HEK293 (cell line): ENCODE results near the gene LYZL1.

Experiments
- CTCF ChIA-PET: fragments of 350-600 bp; formaldehyde crosslinking; extraction: SDS; loops from one replicate; lab custom pipeline; 2021; ENCODE audit warnings: antibody characterized with exemption; lab: Yijun Ruan, JAX
- POLR2A ChIA-PET: fragments of 300-600 bp; formaldehyde crosslinking; extraction: SDS; loops from one replicate; lab custom pipeline; 2020; ENCODE audit warnings: antibody characterized with exemption, inconsistent platforms; lab: Yijun Ruan, JAX
- H3K27ac ChIP-seq: fragments of 200-500 bp; sonication (Bioruptor generic); 2 replicates; pipeline ENCODE4 v1.5.1; 2014; ENCODE audit warnings: low read depth, low read length, control low read depth, inconsistent platforms; ENCODE audit errors: extremely low read depth
- H3K36me3 ChIP-seq, 2 experiments: fragments of 200-500 bp in 1 of 2; sonication (Bioruptor generic) in 1 of 2; 1 replicate in 1 of 2; 2 replicates in 1 of 2; pipeline ENCODE4 v1.5.1; 2014 to 2017; ENCODE audit warnings: inconsistent platforms in 2 of 2, low read length in 2 of 2; ENCODE audit not compliant: control insufficient read depth in 2 of 2, insufficient read depth in 1 of 2
- H3K4me1 ChIP-seq: fragments of 200-500 bp; sonication (Bioruptor generic); 2 replicates; pipeline ENCODE4 v1.5.1; 2014; ENCODE audit warnings: mild to moderate bottlenecking, low read length, inconsistent platforms; ENCODE audit not compliant: control insufficient read depth, insufficient read depth
- H3K4me3 ChIP-seq: 2 replicates; pipeline ENCODE4 v1.5.1; 2011; ENCODE audit warnings: low read depth, mild to moderate bottlenecking, control low read depth, low read length, moderate library complexity
- H3K9me3 ChIP-seq: fragments of 200-500 bp; sonication (Bioruptor generic); 2 replicates; pipeline ENCODE4 v1.5.1; 2014; ENCODE audit warnings: low read depth, low read length, inconsistent platforms; ENCODE audit not compliant: control insufficient read depth, insufficient read depth
- EGR2 ChIP-seq: fragments of 450-650 bp; formaldehyde crosslinking; IDR thresholded peaks from 2 replicates; pipeline ENCODE4 v1.5.1; 2016; ENCODE audit warnings: low read depth, missing biosample characterization, missing genetic modification characterization
- GFI1B ChIP-seq: fragments of 450-650 bp; formaldehyde crosslinking; IDR thresholded peaks from 2 replicates; pipeline ENCODE4 v1.5.1; 2016; ENCODE audit warnings: missing biosample characterization, missing genetic modification characterization
- GLI4 ChIP-seq: fragments of 450-650 bp; formaldehyde crosslinking; IDR thresholded peaks from 2 replicates; pipeline ENCODE4 v1.5.1; 2016; ENCODE audit warnings: missing biosample characterization, missing genetic modification characterization
- WT1 ChIP-seq: fragments of 450-650 bp; formaldehyde crosslinking; IDR thresholded peaks from 2 replicates; pipeline ENCODE4 v1.5.1; 2016; ENCODE audit warnings: missing biosample characterization, missing genetic modification characterization
- ZBTB8A ChIP-seq: fragments of 450-650 bp; formaldehyde crosslinking; IDR thresholded peaks from 2 replicates; pipeline ENCODE4 v1.5.1; 2016; ENCODE audit warnings: missing biosample characterization, missing genetic modification characterization
- ZFHX2 ChIP-seq: fragments of 450-650 bp; formaldehyde crosslinking; conservative IDR thresholded peaks from 2 replicates; pipeline ENCODE4 v1.5.1; 2016; ENCODE audit warnings: missing biosample characterization, missing genetic modification characterization
- ZFP69B ChIP-seq: fragments of 450-650 bp; formaldehyde crosslinking; IDR thresholded peaks from 2 replicates; pipeline ENCODE4 v1.5.1; 2016; ENCODE audit warnings: missing biosample characterization, missing genetic modification characterization
- ZNF114 ChIP-seq: fragments of 450-650 bp; formaldehyde crosslinking; IDR thresholded peaks from 2 replicates; pipeline ENCODE4 v1.5.0; 2017; ENCODE audit warnings: missing biosample characterization, missing genetic modification characterization
- ZNF138 ChIP-seq: fragments of 450-650 bp; formaldehyde crosslinking; IDR thresholded peaks from 2 replicates; pipeline ENCODE4 v1.5.1; 2016; ENCODE audit warnings: missing biosample characterization, missing genetic modification characterization, borderline replicate concordance
- ZNF16 ChIP-seq: fragments of 450-650 bp; formaldehyde crosslinking; IDR thresholded peaks from 2 replicates; pipeline ENCODE4 v1.5.1; 2016; ENCODE audit warnings: low read depth, missing biosample characterization, missing genetic modification characterization
- ZNF335 ChIP-seq: fragments of 450-650 bp; formaldehyde crosslinking; conservative IDR thresholded peaks from 2 replicates; pipeline ENCODE4 v1.5.1; 2016; ENCODE audit warnings: missing biosample characterization, missing genetic modification characterization
- ZNF350 ChIP-seq: fragments of 450-650 bp; formaldehyde crosslinking; IDR thresholded peaks from 2 replicates; pipeline ENCODE4 v1.5.0; 2017; ENCODE audit warnings: missing biosample characterization, mild to moderate bottlenecking, missing genetic modification characterization
- ZNF501 ChIP-seq: fragments of 450-650 bp; formaldehyde crosslinking; IDR thresholded peaks from 2 replicates; pipeline ENCODE4 v1.5.1; 2016; ENCODE audit warnings: missing biosample characterization, missing genetic modification characterization
- ZNF510 ChIP-seq: fragments of 450-650 bp; formaldehyde crosslinking; IDR thresholded peaks from 2 replicates; pipeline ENCODE4 v1.5.1; 2018; ENCODE audit warnings: mild to moderate bottlenecking, missing genetic modification characterization, missing biosample characterization; ENCODE audit not compliant: insufficient replicate concordance
- ZNF561 ChIP-seq: fragments of 450-650 bp; IDR thresholded peaks from 2 replicates; pipeline ENCODE4 v1.5.1; 2018; ENCODE audit warnings: missing biosample characterization, missing genetic modification characterization, borderline replicate concordance
- ZNF658 ChIP-seq: fragments of 450-650 bp; formaldehyde crosslinking; IDR thresholded peaks from 2 replicates; pipeline ENCODE4; 2016; ENCODE audit warnings: missing biosample characterization, missing genetic modification characterization
- ZNF837 ChIP-seq: fragments of 450-650 bp; formaldehyde crosslinking; IDR thresholded peaks from 2 replicates; pipeline ENCODE4 v1.5.1; 2016; ENCODE audit warnings: missing biosample characterization, missing genetic modification characterization
- TF ChIP-seq, protein P1 (sequence below): fragments of 450-650 bp; formaldehyde crosslinking; IDR thresholded peaks from 2 replicates; pipeline ENCODE4 v1.5.1; 2017; ENCODE audit warnings: missing biosample characterization, missing genetic modification characterization
- TF ChIP-seq, protein P2 (sequence below): sonication (generic); formaldehyde crosslinking; IDR thresholded peaks from 2 replicates; pipeline ENCODE4 v1.8.1; 2022; ENCODE audit warnings: mild to moderate bottlenecking, moderate library complexity, missing genetic modification reagents
- TF ChIP-seq, protein P3 (sequence below): fragments of 450-650 bp; IDR thresholded peaks from 2 replicates; pipeline ENCODE4 v1.5.1; 2018; ENCODE audit warnings: missing biosample characterization, mild to moderate bottlenecking, missing genetic modification characterization
- TF ChIP-seq, protein P4 (sequence below): fragments of 450-650 bp; formaldehyde crosslinking; IDR thresholded peaks from 2 replicates; pipeline ENCODE4 v1.5.1; 2016; ENCODE audit warnings: missing biosample characterization, missing genetic modification characterization
- TF ChIP-seq, protein P5 (sequence below): fragments of 450-650 bp; formaldehyde crosslinking; IDR thresholded peaks from 2 replicates; pipeline ENCODE4 v1.5.1; 2016; ENCODE audit warnings: missing biosample characterization, missing genetic modification characterization

Gene LYZL1

DNA sequence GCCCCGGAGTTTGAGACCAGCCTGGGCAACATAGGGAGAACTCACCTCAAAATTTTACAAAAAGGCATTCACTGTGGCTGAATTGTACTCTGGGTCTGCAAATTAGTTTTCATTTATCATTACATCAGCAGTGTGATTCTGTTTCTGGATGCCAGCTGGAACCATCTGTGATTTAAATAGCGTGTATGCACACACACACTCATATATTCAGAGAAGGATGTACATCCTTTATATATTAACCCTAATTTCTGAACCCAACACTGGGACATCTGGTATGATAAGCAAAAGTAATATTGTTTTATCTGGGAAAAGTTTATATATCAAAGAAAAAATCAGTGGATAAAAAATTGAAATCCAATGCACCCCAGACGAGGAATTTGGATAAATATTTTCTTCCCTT is 33.8 kb upstream of the LYZL1 start:
- POLR2A ChIA-PET: no interaction called here

DNA sequence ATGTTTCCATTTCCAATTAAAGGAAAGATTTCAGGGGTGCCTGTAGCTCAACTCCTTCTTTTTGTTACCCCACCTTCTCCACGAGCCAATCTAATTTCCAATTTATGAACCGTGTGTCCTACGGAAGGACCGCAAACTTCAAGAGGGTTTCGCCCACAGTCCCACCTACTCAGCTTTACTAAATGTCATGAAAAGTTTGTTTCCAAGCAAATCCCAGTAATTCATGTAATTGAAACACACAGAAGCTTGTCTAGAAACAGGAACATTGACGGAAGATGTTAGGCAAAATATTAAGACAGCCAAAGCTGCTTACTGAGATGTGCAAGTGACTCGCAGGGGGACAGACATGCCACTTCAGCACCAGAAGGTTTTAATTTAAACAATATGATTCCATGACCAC is 32.9 kb upstream of the LYZL1 start:
- Histone ChIP-seq H3K4me3 (no peak overlapping the region), H3K9me3 (no peaks in the 10 kb centered on the region), H3K36me3 (no peaks in the 10 kb centered on the region), H3K4me1 (peaks cover 45% of the 10 kb centered on the region), H3K27ac (peak overlapping the region; percentile 65)
- ChIA-PET POLR2A (no interaction called here), CTCF (interaction anchor here (0.6 to 6.3 kb wide), 6 partner anchors 11 to 592 kb away, joined by 3 to 41 read pairs (median 3); no protein-coding TSS in a partner anchor)
- TF ChIP-seq, protein P1, sequence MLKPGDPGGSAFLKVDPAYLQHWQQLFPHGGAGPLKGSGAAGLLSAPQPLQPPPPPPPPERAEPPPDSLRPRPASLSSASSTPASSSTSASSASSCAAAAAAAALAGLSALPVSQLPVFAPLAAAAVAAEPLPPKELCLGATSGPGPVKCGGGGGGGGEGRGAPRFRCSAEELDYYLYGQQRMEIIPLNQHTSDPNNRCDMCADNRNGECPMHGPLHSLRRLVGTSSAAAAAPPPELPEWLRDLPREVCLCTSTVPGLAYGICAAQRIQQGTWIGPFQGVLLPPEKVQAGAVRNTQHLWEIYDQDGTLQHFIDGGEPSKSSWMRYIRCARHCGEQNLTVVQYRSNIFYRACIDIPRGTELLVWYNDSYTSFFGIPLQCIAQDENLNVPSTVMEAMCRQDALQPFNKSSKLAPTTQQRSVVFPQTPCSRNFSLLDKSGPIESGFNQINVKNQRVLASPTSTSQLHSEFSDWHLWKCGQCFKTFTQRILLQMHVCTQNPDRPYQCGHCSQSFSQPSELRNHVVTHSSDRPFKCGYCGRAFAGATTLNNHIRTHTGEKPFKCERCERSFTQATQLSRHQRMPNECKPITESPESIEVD (tag by site-specific recombination): no peak
- TF ChIP-seq ZNF114 (tag by site-specific recombination) (no peak), WT1 (tag by site-specific recombination) (no peak), ZFHX2 (tag by site-specific recombination) (peak; percentile 85), ZNF138 (tag by site-specific recombination) (no peak), ZNF16 (tag by site-specific recombination) (no peak), ZNF658 (tag by site-specific recombination) (no peak), EGR2 (tag by site-specific recombination) (peak; percentile 54; the same call in 1 of the 2 replicates), ZFP69B (tag by site-specific recombination) (no peak), ZNF501 (tag by site-specific recombination) (no peak), ZNF837 (no peak), GFI1B (tag by site-specific recombination) (no peak), GLI4 (tag by site-specific recombination) (no peak), ZNF335 (peak; percentile 88), ZNF561 (tag by site-specific recombination) (no peak)
- TF ChIP-seq, protein P2, sequence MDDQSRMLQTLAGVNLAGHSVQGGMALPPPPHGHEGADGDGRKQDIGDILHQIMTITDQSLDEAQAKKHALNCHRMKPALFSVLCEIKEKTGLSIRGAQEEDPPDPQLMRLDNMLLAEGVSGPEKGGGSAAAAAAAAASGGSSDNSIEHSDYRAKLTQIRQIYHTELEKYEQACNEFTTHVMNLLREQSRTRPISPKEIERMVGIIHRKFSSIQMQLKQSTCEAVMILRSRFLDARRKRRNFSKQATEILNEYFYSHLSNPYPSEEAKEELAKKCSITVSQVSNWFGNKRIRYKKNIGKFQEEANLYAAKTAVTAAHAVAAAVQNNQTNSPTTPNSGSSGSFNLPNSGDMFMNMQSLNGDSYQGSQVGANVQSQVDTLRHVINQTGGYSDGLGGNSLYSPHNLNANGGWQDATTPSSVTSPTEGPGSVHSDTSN (CRISPR knock-in tag): no peak
- TF ChIP-seq, protein P3, sequence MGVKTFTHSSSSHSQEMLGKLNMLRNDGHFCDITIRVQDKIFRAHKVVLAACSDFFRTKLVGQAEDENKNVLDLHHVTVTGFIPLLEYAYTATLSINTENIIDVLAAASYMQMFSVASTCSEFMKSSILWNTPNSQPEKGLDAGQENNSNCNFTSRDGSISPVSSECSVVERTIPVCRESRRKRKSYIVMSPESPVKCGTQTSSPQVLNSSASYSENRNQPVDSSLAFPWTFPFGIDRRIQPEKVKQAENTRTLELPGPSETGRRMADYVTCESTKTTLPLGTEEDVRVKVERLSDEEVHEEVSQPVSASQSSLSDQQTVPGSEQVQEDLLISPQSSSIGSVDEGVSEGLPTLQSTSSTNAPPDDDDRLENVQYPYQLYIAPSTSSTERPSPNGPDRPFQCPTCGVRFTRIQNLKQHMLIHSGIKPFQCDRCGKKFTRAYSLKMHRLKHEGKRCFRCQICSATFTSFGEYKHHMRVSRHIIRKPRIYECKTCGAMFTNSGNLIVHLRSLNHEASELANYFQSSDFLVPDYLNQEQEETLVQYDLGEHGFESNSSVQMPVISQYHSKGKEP (tag by site-specific recombination): no peak
- TF ChIP-seq, protein P4, sequence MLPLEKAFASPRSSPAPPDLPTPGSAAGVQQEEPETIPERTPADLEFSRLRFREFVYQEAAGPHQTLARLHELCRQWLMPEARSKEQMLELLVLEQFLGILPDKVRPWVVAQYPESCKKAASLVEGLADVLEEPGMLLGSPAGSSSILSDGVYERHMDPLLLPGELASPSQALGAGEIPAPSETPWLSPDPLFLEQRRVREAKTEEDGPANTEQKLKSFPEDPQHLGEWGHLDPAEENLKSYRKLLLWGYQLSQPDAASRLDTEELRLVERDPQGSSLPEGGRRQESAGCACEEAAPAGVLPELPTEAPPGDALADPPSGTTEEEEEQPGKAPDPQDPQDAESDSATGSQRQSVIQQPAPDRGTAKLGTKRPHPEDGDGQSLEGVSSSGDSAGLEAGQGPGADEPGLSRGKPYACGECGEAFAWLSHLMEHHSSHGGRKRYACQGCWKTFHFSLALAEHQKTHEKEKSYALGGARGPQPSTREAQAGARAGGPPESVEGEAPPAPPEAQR (tag by site-specific recombination): no peak

More for the DNA sequence above, 33.8 kb upstream of the LYZL1 start:
- H3K36me3 ChIP-seq: no peaks in the 10 kb centered on the region
- no peaks in the 10 kb centered on the region for H3K9me3 ChIP-seq
- peak overlapping the region; percentile 62; the same call in 1 of the 2 replicates for H3K27ac ChIP-seq
- H3K4me3 ChIP-seq: no peak overlapping the region
- TF ChIP-seq ZBTB8A (tag by site-specific recombination) (0 out of 2 replicates have a peak, but pooled peaks have one; percentile 3), ZNF510 (tag by site-specific recombination) (no peak), ZNF350 (tag by site-specific recombination) (no peak)
- TF ChIP-seq, protein P5, sequence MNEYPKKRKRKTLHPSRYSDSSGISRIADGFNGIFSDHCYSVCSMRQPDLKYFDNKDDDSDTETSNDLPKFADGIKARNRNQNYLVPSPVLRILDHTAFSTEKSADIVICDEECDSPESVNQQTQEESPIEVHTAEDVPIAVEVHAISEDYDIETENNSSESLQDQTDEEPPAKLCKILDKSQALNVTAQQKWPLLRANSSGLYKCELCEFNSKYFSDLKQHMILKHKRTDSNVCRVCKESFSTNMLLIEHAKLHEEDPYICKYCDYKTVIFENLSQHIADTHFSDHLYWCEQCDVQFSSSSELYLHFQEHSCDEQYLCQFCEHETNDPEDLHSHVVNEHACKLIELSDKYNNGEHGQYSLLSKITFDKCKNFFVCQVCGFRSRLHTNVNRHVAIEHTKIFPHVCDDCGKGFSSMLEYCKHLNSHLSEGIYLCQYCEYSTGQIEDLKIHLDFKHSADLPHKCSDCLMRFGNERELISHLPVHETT: no peak
- CTCF ChIA-PET: interaction anchor here (0.8 to 6.3 kb wide), 4 partner anchors 10 to 591 kb away, joined by 3 to 41 read pairs (median 3); no protein-coding TSS in a partner anchor
- H3K4me1 ChIP-seq: peaks cover 45% of the 10 kb centered on the region
